OCI-LY7 (cell line): Measurements from ENCODE around the gene SNX25. TPM values are rescaled to one million over a fixed set of nuclear protein-coding genes. Genes with fewer than 3 reads are reported as not detected.
A peak's percentile ranks its signal among the peaks of the same experiment; 100 is the strongest.

Experiments
- BruUV-seq: library from RNA; stranded (reverse); fragments of 400-500 nt; replicated peaks from 2 replicates; lab custom pipeline; 2021; lab: Mats Ljungman, UMichigan
- CTCF ChIA-PET: fragments of 300-600 bp; sonication (Branson Sonifier 250); formaldehyde crosslinking; loops from one replicate; lab custom pipeline; 2022; ENCODE audit warnings: antibody characterized with exemption; ENCODE audit not compliant: unreplicated experiment; lab: Charles Lee
- POLR2A ChIA-PET: fragments of 300-600 bp; sonication (Branson Sonifier 250); formaldehyde crosslinking; loops from one replicate; lab custom pipeline; 2022; ENCODE audit warnings: antibody characterized with exemption; lab: Charles Lee
- DNase-seq: peaks from one replicate; pipeline ENCODE4 v3.0.0-alpha.2; 2015; ENCODE audit warnings: low spot score
- H2AFZ ChIP-seq: fragments of 200-600 bp; sonication (generic), shearing (Covaris generic); 2 replicates; pipeline ENCODE4 v1.6.1; 2014; ENCODE audit warnings: mild to moderate bottlenecking, antibody characterized with exemption, low read length, moderate library complexity
- H3K27ac ChIP-seq: fragments of 200-600 bp; sonication (generic); 2 replicates; pipeline ENCODE4 v1.5.1; 2014; ENCODE audit warnings: mixed run types, low read depth, mild to moderate bottlenecking, moderate library complexity, low read length, inconsistent platforms; ENCODE audit not compliant: poor library complexity, severe bottlenecking
- H3K36me3 ChIP-seq: fragments of 200-600 bp; sonication (generic); 2 replicates; pipeline ENCODE4 v1.6.1; 2014; ENCODE audit warnings: mild to moderate bottlenecking, antibody characterized with exemption, low read length, moderate library complexity, mixed read lengths; ENCODE audit not compliant: insufficient read depth
- H3K4me1 ChIP-seq: fragments of 200-600 bp; sonication (generic); 2 replicates; pipeline ENCODE4 v1.5.1; 2014; ENCODE audit warnings: mild to moderate bottlenecking, low read length; ENCODE audit not compliant: insufficient read depth, poor library complexity, severe bottlenecking
- H3K4me2 ChIP-seq: fragments of 200-600 bp; sonication (generic); 2 replicates; pipeline ENCODE4 v1.6.1; 2014; ENCODE audit warnings: mild to moderate bottlenecking, low read length
- H3K4me3 ChIP-seq: fragments of 200-600 bp; sonication (generic); 2 replicates; pipeline ENCODE4 v1.5.1; 2014; ENCODE audit warnings: mild to moderate bottlenecking, low read depth, low read length; ENCODE audit not compliant: poor library complexity, severe bottlenecking
- H3K79me2 ChIP-seq: fragments of 200-600 bp; sonication (generic); 2 replicates; pipeline ENCODE4 v1.6.1; 2016; ENCODE audit warnings: low read depth, mild to moderate bottlenecking, low read length, moderate library complexity, mixed read lengths; ENCODE audit not compliant: insufficient read depth
- H3K9me2 ChIP-seq: fragments of 200-600 bp; sonication (generic); 2 replicates; pipeline ENCODE4 v1.6.1; 2016; ENCODE audit warnings: mild to moderate bottlenecking, low read length, mixed read lengths; ENCODE audit not compliant: insufficient read depth
- H3K9me3 ChIP-seq: fragments of 200-600 bp; sonication (generic); 2 replicates; pipeline ENCODE4 v1.6.1; 2014; ENCODE audit warnings: mild to moderate bottlenecking, mixed run types, low read length, mixed read lengths
- H4K20me1 ChIP-seq: fragments of 200-600 bp; sonication (generic); 2 replicates; pipeline ENCODE4 v1.6.1; 2014; ENCODE audit warnings: mild to moderate bottlenecking, antibody characterized with exemption, low read length, moderate library complexity, mixed read lengths; ENCODE audit not compliant: insufficient read depth
- EZH2phosphoT487 ChIP-seq: fragments of 200-600 bp; sonication (generic); IDR thresholded peaks from 2 replicates; pipeline ENCODE4 v1.6.1; 2018; ENCODE audit warnings: low read depth, borderline replicate concordance, mild to moderate bottlenecking, mixed run types, antibody characterized with exemption, low read length, moderate library complexity, mixed read lengths
- intact Hi-C: fragments of 100-400 bp; cut with micrococcal nuclease; formaldehyde crosslinking; loops from one replicate; pipeline ENCODE4 v1.10.0; 2022; ENCODE audit not compliant: unreplicated experiment
- total RNA-seq, 2 experiments: library from RNA; depleted of rRNA in 1 of 2; stranded (reverse); fragments of >200 nt in 1 of 2; shearing (Covaris generic) in 1 of 2; gene quantifications; 2 replicates each; pipeline ENCODE4 v1.2.3, GENCODE V29; 2014 to 2022
- TF ChIP-seq, protein P1 (sequence below): fragments of 200-600 bp; sonication (generic); conservative IDR thresholded peaks from 2 replicates; pipeline ENCODE4 v1.5.1; 2014; ENCODE audit warnings: mild to moderate bottlenecking, antibody characterized with exemption, low read length, moderate library complexity, mixed read lengths

Gene SNX25
- total RNA-seq, 2 experiments from 2014 or later, result 33.7 to 55.6 TPM

DNA sequence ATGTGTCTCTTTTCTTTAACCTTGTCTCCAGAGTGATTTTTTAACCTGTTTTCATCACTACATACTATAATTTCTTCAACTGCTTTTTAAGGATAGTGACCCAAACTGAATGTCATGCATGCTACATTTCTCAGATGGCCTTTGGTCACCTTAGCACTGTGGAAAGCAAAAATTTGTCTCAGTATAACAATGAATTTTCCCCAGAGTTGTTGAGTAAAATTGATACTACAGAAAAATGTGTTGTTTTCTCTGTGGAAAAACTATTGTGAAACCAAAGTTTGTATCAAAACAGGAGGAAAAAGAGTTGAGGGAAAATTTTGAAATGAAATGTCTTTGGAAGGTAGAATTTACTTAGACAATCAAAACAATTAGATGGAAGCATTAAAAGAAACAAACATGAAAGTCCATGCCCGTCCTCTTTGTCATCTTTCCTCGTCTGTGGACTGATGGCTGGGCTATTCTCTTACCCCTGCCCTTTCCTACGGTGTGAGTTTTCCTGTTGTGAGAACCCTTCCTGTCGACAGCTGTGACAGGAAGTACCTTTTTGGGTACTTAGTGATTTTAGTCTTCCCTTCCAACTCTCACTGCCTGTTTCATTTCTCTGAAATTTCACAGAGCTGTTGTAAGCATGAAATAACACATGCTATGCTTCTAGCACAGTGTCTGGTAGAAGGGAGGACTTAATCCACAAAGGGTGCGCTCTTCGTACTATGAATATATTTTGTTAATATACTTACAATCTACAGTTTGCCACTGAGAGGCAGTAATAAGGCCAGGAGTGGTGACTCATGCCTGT lies 135.5 kb downstream of the SNX25 start:
- CTCF ChIA-PET, result no interaction called here
- peak overlapping the region; percentile 50 for H3K27ac ChIP-seq
- peaks cover 20% of the 10 kb centered on the region for H3K4me1 ChIP-seq
- H3K4me2 ChIP-seq, result peak overlapping the region; percentile 50
- POLR2A ChIA-PET, result interaction anchor here (0.9 kb wide), 1 partner anchor 14 kb away, joined by 5 read pairs; no protein-coding TSS in a partner anchor
- H3K9me2 ChIP-seq, result no peaks in the 10 kb centered on the region
- intact Hi-C loops, result no loop called here
- peaks cover 78% of the 10 kb centered on the region for H3K36me3 ChIP-seq
- no peak overlapping the region for H3K4me3 ChIP-seq
- H3K9me3 ChIP-seq, result no peaks in the 10 kb centered on the region
- peak; percentile 51 for DNase-seq
- H4K20me1 ChIP-seq, result no peaks in the 10 kb centered on the region
- no peak for TF ChIP-seq EZH2phosphoT487
- TF ChIP-seq, protein P1, sequence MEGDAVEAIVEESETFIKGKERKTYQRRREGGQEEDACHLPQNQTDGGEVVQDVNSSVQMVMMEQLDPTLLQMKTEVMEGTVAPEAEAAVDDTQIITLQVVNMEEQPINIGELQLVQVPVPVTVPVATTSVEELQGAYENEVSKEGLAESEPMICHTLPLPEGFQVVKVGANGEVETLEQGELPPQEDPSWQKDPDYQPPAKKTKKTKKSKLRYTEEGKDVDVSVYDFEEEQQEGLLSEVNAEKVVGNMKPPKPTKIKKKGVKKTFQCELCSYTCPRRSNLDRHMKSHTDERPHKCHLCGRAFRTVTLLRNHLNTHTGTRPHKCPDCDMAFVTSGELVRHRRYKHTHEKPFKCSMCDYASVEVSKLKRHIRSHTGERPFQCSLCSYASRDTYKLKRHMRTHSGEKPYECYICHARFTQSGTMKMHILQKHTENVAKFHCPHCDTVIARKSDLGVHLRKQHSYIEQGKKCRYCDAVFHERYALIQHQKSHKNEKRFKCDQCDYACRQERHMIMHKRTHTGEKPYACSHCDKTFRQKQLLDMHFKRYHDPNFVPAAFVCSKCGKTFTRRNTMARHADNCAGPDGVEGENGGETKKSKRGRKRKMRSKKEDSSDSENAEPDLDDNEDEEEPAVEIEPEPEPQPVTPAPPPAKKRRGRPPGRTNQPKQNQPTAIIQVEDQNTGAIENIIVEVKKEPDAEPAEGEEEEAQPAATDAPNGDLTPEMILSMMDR, result 0 out of 2 replicates have a peak, but pooled peaks have one; percentile 27
- no peaks in the 10 kb centered on the region for H3K79me2 ChIP-seq
- no peak overlapping the region for H2AFZ ChIP-seq
- BruUV-seq, result TSS peak; percentile 14

DNA sequence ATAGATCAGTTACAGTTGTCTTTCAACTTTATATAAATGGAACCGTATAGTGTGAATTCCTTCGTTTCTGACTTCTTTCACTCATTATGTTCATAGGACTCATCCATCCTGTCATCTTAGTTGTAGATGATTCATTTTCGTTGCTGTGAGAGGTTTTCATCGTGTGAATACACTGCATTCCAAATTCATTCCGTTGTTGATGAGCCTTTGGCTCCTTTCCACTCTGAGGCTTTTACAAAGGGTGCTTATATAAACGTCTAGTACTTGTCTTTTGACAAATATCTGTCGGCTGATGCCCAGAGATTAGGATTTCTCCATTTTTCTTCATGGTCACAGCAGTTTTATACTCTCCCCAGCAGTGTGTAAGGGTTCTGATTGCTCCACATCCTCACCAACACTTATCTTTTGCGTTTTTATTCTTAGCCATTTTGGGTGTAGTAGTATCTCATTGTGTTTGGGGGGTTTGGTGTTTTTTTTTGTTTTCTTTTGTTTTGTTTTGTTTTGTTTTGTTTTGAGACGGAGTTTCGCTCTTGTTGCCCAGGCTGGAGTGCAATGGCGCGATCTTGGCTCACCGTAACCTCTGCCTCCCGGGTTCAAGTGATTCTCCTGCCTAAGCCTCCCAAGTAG lies 137.7 kb downstream of the SNX25 start:
- no peaks in the 10 kb centered on the region for H3K9me3 ChIP-seq
- H3K4me3 ChIP-seq, result no peak overlapping the region
- H3K36me3 ChIP-seq, result peaks cover 79% of the 10 kb centered on the region
- H3K4me1 ChIP-seq, result peaks cover 16% of the 10 kb centered on the region
- no peak for DNase-seq
- POLR2A ChIA-PET, result no interaction called here
- H3K4me2 ChIP-seq, result no peak overlapping the region
- H3K27ac ChIP-seq, result no peak overlapping the region
- no peak overlapping the region for H2AFZ ChIP-seq
- no TSS peak for BruUV-seq
- intact Hi-C loops, result no loop called here
- H4K20me1 ChIP-seq, result no peaks in the 10 kb centered on the region
- CTCF ChIA-PET, result no interaction called here
- H3K79me2 ChIP-seq, result no peaks in the 10 kb centered on the region
- no peaks in the 10 kb centered on the region for H3K9me2 ChIP-seq
- TF ChIP-seq, protein P1, result no peak
- no peak for TF ChIP-seq EZH2phosphoT487
